GM18951 (cell line): ENCODE measurements around the gene GPR137C.
"Not testable (repeated sequence)": the region's sequence is repeated elsewhere in the genome, so short reads cannot be mapped to it uniquely, and the experiment has no call there.

ENCODE experiments used
- POLR2A ChIP-seq: IDR thresholded peaks from 4 replicates; pipeline ENCODE4 v1.6.1; 2011; ENCODE audit warnings: mild to moderate bottlenecking; ENCODE audit not compliant: insufficient read length, insufficient read depth; ENCODE audit errors: extremely low read depth
- in situ Hi-C: fragments of 300-500 bp; cut with MboI; formaldehyde crosslinking; loops from one replicate; pipeline ENCODE4 v1.12.0; 2022; ENCODE audit warnings: low sequenced_read_pairs, mixed read lengths, inconsistent platforms; ENCODE audit not compliant: unreplicated experiment

Gene GPR137C

DNA sequence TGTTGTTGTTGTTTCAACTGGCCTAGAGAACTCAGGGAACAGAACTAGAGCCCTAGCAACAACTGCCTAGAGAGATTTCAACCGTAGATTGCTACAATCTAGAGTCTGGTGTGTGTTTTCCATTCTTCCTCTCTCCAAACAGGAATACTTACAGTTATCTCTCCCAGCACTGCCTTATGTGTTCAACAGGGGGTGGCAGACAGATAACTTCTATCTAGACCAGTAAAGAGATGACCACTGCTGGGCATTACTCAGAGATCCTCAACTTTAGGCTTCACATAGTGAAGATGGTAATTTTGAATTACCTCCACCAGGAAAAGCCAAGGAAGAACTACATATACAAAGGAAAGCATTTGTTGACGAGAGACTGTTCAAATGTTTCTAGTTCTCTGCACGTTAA lies 5.1 kb upstream of the GPR137C start:
- no peak for TF ChIP-seq POLR2A
- in situ Hi-C loops = no loop called here

DNA sequence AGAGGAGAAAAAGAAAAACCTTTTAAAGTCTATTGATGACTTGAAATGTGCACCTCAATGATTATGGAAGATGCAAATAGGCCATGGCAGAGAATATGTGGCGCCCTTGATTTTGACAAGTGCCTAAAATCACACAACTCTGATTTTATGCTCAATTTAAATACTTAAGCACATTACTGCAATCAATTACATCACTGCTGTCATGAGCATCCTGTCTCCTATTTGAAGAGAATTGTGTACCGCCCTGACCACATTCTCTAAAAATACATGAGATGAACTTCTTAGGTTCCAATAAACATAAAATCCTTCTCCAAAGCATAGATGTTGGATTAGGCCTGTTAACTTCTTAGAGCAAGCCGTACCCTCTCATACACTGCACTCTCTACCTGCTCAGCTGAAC lies 2.0 kb upstream of the GPR137C start:
- in situ Hi-C loops = no loop called here
- no peak for TF ChIP-seq POLR2A

DNA sequence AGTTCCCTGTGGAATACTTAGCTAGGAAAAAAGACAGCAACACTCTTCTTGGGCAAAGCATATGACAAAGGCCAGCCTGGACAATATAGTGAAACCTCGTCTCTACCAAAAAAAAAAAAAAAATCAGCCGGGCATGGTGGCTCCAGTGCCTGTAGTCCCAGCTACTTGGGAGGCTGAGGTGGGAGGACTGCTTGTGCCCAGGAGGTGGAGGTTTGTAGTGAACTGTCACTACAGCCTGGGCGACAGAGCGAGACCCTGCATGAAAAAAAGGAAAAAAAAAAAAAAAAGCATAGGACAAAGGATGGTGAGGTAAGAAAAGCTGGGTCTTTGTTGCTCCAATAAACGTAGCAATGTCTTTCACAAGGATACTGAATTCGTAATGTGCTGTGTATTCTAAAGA lies 1.4 kb upstream of the GPR137C start:
- in situ Hi-C loops = no loop called here

DNA sequence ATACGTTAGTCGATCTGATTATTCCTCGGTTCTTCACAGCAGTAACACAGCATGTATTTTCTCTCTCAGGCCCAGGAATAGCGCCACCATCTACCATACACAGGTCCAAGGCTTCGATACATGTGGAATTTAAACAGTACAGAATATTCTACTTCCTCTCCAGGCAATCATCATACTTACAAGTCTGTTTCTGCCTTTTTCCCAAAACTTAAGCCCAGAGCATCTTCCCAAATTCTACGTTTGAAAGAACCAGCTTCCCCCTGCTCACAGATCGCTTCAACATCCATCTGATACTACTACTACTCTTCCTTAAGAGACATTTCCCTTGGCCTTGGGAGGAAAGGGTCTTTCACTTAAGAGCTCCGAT lies 957 bp upstream of the GPR137C start:
- TF ChIP-seq POLR2A = no peak

More for the DNA sequence above, 1.4 kb upstream of the GPR137C start:
- TF ChIP-seq POLR2A = no peak

DNA sequence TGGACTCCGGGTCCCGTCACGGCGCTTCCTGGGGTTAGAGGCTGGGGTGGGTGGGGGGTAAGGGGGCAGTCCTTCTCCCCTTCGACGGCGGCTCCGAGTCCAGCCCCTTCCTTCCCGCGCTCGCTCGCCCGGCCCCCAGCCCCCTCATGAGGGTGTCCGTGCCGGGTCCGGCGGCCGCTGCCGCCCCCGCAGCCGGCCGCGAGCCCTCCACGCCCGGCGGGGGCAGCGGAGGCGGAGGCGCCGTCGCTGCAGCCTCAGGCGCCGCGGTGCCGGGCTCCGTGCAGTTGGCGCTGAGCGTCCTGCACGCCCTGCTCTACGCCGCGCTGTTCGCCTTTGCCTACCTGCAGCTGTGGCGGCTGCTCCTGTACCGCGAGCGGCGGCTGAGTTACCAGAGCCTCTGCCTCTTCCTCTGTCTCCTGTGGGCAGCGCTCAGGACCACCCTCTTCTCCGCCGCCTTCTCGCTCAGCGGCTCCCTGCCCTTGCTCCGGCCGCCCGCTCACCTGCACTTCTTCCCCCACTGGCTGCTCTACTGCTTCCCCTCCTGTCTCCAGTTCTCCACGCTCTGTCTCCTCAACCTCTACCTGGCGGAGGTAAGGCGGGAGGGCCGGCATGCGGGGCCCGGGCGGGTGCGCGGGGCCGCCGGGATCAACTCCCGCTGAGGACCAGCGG lies 500 bp downstream of the GPR137C start:
- TF ChIP-seq POLR2A = no peak
- in situ Hi-C loops = no loop called here

More for the DNA sequence above, 957 bp upstream of the GPR137C start:
- in situ Hi-C loops = no loop called here

DNA sequence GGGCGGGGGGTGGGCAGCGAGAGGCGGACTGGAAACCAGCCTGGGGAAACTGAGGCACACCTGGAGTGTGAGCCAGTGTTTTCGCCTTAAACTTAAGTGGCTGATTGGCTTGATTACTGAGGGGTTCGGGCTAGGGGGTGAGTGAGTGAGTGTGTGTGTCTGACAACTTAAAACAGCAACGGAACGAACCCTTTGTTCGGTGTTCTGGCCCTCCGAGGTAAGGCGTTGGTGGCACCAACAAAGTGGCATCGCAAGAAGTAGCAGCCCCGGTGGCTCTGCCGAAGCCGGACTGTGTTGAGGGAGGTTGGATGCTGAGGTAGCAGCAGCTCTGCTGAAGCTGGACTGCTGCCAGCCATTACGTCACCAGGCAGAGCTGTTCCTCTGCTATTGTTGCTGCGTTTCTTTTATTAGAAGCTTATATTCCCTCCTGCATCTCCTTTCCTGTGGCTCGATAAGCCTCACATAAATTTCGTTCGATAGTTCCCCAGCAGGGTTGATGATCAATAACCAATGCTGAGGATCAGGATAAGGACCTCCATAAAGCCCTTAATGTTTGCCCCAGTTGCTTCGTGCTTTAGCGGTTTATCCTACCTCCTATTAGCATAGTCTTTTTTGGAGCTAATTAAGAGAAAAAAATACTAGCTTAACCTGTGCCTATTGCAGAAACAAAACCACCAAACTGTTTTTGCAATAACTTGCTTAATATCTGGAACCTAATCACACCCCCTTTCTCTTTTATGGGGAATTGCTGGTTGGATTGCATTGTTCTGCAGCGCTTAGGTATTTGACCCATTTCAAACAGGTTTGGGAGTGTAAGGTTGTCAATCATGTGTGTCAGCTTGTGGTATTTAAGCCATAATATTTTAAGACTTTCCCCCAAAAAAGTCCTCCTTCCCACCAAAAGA lies 1.3 kb downstream of the GPR137C start:
- TF ChIP-seq POLR2A = no peak
- in situ Hi-C loops = no loop called here

DNA sequence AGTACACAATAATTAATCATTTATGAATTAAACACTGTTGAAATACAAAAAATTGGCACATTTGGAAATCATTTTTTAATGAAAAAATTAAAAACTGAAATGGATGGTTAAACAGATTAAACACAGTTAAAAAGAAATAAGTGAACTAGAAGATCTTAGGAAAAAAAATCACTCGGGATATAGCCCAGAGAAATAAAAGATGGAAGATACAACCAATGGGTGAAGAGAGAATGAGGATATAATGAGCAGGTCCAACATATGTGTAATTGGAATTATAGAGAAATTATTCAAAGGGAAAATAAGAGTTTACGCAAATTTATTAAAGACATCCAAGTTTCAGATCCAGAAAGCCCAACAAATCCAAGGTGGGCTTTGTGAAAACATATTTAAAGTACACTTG lies 6.1 kb downstream of the GPR137C start:
- TF ChIP-seq POLR2A = no peak
- in situ Hi-C loops = no loop called here

DNA sequence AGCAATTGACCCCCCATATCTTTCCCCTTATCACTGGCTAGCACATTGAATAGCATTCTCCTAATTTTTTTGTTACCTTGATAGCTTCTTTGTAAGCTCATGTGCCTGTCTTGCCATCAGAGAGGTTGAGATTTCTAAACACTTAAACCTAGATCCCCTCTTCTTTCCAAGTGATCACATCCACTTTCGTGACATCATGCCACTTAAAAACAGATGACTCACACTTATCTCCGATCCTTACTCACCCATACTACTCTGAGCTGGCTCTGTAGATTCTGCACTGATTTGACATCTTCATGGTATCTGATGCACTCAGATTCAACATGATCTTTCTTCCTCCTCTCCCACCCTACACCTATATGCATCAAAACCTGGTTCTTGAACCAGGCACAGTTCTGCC lies 10.5 kb downstream of the GPR137C start:
- in situ Hi-C loops = no loop called here
- no peak for TF ChIP-seq POLR2A

DNA sequence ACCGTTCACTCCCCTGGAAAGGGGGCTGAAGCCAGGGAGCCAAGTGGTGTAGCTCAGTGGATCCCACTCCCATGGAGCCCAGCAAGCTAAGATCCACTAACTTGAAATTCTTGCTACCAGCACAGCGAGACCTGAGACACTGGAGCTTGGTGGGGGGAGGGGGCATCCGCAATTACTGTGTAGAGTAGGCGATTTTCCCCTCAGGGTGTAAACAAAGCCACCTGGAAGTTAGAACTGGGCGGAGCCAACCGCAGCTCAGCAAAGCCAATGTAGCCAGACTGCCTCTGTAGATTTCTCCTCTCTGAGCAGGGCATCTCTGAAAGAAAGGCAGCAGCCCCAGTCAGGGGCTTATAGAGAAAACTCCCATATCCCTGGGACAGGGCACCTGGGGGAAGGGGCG lies 15.8 kb downstream of the GPR137C start:
- in situ Hi-C loops = not testable (repeated sequence)

DNA sequence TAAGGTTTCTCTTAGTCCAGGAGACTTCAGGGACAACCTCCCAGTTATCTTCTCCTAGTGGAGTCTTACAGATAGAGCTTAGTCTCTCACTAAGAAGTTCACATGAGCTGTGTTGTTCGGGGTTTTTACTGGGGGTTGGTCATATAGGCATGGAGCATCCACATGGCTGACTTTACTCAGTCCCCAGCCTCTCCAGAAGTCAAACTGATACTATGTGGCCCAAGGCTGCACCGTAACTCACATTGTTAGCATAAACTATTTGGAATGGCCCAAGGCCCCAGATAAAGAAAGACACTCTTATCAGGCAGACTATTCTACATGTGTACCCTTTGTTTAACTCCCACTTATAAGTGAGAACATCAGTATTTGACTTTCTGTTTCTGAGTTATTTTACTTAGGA lies 23.2 kb downstream of the GPR137C start:
- in situ Hi-C loops = no loop called here
- TF ChIP-seq POLR2A = no peak

DNA sequence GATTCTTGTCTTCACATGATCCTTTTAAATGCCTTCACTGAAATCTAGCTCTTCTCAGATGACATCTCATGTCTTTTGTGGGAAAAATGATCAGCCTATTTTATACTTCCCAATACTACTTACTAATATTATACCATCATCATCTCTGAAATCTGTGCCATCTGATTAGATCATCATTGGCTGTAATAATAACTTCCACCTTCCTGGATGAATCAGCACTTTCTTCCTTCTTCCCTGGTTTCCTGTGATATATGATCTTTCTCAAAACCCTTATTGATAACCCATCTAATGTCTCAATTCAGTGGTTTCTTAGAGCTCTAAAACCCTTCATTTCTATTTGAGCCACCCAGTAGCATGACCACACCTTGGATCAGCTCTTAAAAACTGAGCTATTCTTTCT lies 30.9 kb downstream of the GPR137C start:
- in situ Hi-C loops = no loop called here
- TF ChIP-seq POLR2A = no peak

DNA sequence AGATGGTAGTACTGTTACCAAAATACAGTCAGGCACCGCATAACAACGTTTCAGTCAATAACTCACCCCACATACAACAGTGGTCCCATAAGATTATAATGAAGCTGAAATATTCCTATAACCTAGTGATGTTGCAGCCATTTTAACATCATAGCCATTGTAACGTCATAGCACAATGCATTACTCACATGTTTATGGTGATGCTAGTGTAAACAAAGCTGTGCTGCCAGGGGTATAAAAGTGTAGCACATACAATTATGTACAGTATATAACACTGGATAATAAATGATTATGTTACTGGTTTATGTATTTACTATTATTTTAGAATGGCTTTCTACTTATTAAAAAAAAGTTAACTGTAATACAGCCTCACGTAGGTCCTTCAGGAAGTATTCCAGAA lies 37.0 kb downstream of the GPR137C start:
- TF ChIP-seq POLR2A = no peak

DNA sequence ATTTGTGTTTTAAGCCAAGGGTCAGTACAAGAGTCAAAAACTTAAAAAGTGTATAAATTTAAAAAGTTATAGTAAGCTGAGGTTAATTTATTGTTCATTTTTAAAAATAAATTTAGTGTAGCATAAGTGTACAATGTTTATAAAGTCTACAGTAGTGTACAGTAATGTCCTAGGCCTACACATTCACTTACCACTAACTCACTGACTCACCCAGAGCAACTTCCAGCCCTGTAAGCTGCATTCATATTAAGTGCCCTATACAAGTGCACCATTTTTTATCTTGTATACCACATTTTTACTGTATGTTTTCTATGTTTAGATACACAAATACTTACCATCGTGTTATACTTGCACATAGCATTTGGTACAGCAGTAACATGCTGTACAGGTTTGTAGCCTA lies 37.7 kb downstream of the GPR137C start:
- in situ Hi-C loops = no loop called here
- TF ChIP-seq POLR2A = no peak

More for the DNA sequence above, 37.0 kb downstream of the GPR137C start:
- in situ Hi-C loops = no loop called here

DNA sequence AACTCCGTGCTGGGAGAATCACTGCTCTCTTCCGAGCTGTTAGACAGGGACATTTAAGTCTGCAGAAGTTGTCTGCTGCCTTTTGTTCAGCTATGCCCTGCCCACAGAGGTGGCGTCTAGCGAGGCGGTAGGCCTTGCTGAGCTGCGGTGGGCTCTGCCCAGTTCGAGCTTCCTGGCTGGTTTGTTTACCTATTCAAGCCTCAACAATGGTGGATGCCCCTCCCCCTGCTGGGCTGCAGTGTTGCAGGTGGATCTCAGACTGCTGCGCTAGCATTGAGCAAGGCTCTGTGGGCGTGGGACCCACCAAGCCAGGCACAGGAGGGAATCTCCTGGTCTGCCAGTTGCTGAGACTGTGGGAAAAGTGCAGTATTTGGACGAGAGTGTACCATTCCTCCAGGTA lies 43.7 kb downstream of the GPR137C start:
- in situ Hi-C loops = no loop called here
- no peak for TF ChIP-seq POLR2A
